Limb (tissue), 2 donors: ENCODE measurements around the gene FZD7.
A peak's percentile ranks its signal among the peaks of the same experiment; 100 is the strongest.

Source experiments
- DNase-seq, 2 donors: peaks; one replicate each; pipeline ENCODE4 v3.0.0-alpha.2; 2016; ENCODE audit errors: extremely low spot score in 2 of 2

FZD7 gene

GRCh38 chr2:202036601-202037037 lies 3.0 kb downstream of the FZD7 start:
- peak in 1 of 2 donors; percentile 61 for DNase-seq

GRCh38 chr2:202037086-202037485 lies 3.4 kb downstream of the FZD7 start:
- DNase-seq: no peak

- no peak for DNase-seq
Measured at GRCh38 chr2:202038471-202039277, 5.0 kb downstream of the FZD7 start.

- no peak for DNase-seq
Measured at GRCh38 chr2:202039278-202040078, 5.8 kb downstream of the FZD7 start.

GRCh38 chr2:202040079-202040844 lies 6.6 kb downstream of the FZD7 start:
- no peak for DNase-seq

GRCh38 chr2:202042444-202042843 lies 8.8 kb downstream of the FZD7 start:
- DNase-seq: no peak

- DNase-seq: no peak
Measured at GRCh38 chr2:202043475-202043874, 9.8 kb downstream of the FZD7 start.

GRCh38 chr2:202044777-202045176 lies 11.1 kb downstream of the FZD7 start:
- DNase-seq: no peak

- DNase-seq: no peak
Measured at GRCh38 chr2:202046572-202046971, 12.9 kb downstream of the FZD7 start.

- no peak for DNase-seq
Measured at GRCh38 chr2:202049092-202049728, 15.6 kb downstream of the FZD7 start.

- DNase-seq: no peak
Measured at GRCh38 chr2:202049840-202050239, 16.2 kb downstream of the FZD7 start.

- DNase-seq: no peak
Measured at GRCh38 chr2:202050652-202051051, 17.0 kb downstream of the FZD7 start.

GRCh38 chr2:202051499-202052161 lies 18.0 kb downstream of the FZD7 start:
- no peak for DNase-seq

- DNase-seq: no peak
Measured at GRCh38 chr2:202052235-202052634, 18.6 kb downstream of the FZD7 start.

- DNase-seq: no peak
Measured at GRCh38 chr2:202054679-202055078, 21.0 kb downstream of the FZD7 start.

GRCh38 chr2:202056611-202057010 lies 23.0 kb downstream of the FZD7 start:
- DNase-seq: no peak

GRCh38 chr2:202060218-202060617 lies 26.6 kb downstream of the FZD7 start:
- DNase-seq: no peak

GRCh38 chr2:202061695-202062094 lies 28.0 kb downstream of the FZD7 start:
- DNase-seq: no peak

- DNase-seq: peak; percentile 61 to 86
Measured at GRCh38 chr2:202064171-202064880, 30.7 kb downstream of the FZD7 start.

- no peak for DNase-seq
Measured at GRCh38 chr2:202064881-202065230, 31.2 kb downstream of the FZD7 start.
